ENCODE data around the gene LYRM7. TPM values are rescaled to one million over a fixed set of nuclear protein-coding genes. Genes with fewer than 3 reads are reported as not detected.

The LYRM7 gene
- total and polyA plus RNA-seq, 12 donors, result 5.3 to 31.5 (median 23.9) TPM

DNA sequence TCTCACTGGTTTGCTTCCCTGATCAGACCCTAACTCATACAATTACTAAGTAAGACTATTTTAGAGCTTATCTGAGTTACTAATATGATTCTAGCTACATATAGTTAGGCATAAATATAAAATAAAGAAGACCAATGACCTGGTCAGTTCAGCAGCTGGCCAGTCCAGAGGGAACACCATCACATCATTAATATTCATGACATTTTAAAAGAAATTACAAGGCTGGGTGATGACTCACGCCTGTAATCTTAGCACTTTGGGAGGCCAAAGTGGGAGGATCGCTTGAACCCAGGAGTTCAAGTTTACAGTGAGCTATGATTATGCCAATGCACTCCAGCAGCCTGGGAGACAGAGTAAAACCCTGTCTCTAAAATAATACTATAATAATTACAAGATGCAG is 56.2 kb downstream of the LYRM7 start:
- H3K27ac ChIP-seq, result no peak overlapping the region
- intact Hi-C loops (cut with DNase I), result no loop called here
- peaks cover 0 to 25% (median 0%) of the 10 kb centered on the region in 9 donors for H3K4me1 ChIP-seq
- ATAC-seq (no peak), DNase-seq (no peak)
- H3K36me3 ChIP-seq, result no peaks in the 10 kb centered on the region
- H3K4me3 ChIP-seq, result no peak overlapping the region
- H3K9me3 ChIP-seq, result no peaks in the 10 kb centered on the region
- no peaks in the 10 kb centered on the region for H3K27me3 ChIP-seq
- TF ChIP-seq, protein P1, sequence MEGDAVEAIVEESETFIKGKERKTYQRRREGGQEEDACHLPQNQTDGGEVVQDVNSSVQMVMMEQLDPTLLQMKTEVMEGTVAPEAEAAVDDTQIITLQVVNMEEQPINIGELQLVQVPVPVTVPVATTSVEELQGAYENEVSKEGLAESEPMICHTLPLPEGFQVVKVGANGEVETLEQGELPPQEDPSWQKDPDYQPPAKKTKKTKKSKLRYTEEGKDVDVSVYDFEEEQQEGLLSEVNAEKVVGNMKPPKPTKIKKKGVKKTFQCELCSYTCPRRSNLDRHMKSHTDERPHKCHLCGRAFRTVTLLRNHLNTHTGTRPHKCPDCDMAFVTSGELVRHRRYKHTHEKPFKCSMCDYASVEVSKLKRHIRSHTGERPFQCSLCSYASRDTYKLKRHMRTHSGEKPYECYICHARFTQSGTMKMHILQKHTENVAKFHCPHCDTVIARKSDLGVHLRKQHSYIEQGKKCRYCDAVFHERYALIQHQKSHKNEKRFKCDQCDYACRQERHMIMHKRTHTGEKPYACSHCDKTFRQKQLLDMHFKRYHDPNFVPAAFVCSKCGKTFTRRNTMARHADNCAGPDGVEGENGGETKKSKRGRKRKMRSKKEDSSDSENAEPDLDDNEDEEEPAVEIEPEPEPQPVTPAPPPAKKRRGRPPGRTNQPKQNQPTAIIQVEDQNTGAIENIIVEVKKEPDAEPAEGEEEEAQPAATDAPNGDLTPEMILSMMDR (IDR thresholded peaks at IDR 0.05), result no peak
- WGBS, 2 donors, result 85 to 92% methylated on average over 2 of the region's 2 CpGs

DNA sequence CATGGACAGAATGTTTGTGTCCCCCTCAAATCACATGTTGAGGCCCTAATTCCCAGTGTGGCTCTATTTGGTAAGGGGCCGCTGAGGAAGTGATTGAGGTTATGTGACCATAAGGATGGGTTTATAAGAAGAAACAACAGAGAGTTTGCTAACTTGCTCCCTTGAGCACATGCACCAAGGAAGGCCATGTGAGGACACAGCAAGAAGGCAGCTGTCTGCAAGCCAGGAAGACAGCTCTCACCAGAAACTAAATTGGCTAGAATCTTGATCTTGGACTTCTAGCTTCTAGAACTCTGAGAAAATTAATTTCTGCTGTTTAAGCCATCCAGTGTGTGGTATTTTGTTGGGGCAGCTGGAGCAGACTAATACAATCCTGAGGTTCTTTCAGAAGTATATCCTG is 57.9 kb downstream of the LYRM7 start:
- TF ChIP-seq, protein P1 (IDR thresholded peaks at IDR 0.05), result no peak
- H3K9me3 ChIP-seq, result no peaks in the 10 kb centered on the region
- intact Hi-C loops (cut with DNase I), result no loop called here
- H3K27ac ChIP-seq, result no peak overlapping the region
- 70 to 81% methylated on average over 1 of the region's 1 CpG for WGBS, 2 donors
- H3K27me3 ChIP-seq, result no peaks in the 10 kb centered on the region
- DNase-seq (no peak), ATAC-seq (no peak)
- no peak overlapping the region for H3K4me3 ChIP-seq
- H3K36me3 ChIP-seq, result no peaks in the 10 kb centered on the region
- peaks cover 0 to 23% (median 0%) of the 10 kb centered on the region in 9 donors for H3K4me1 ChIP-seq

DNA sequence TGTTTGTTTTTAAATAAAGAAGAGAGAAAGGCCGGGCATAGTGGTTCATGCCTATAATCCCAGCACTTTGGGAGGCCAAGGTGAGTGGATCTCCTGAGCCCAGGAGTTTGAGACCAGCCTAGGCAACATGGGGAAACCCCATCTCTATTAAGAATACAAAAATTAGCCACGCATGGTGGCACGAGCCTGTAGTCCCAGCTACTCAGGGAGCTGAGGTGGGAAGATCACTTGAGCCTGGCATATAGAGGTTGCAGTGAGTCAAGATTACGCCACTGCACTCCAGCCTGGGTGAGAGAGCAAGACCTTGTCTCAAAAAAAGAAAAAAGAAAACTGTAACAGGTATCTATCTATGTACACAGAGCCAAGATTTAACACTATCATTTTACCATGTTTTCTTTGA is 58.9 kb downstream of the LYRM7 start:
- DNase-seq (no peak), ATAC-seq (no peak)
- Histone ChIP-seq H3K27me3 (no peaks in the 10 kb centered on the region), H3K27ac (no peak overlapping the region), H3K4me3 (no peak overlapping the region), H3K4me1 (peaks cover 0 to 13% (median 0%) of the 10 kb centered on the region in 9 donors), H3K9me3 (no peaks in the 10 kb centered on the region), H3K36me3 (no peaks in the 10 kb centered on the region)
- TF ChIP-seq, protein P1 (IDR thresholded peaks at IDR 0.05), result no peak
- intact Hi-C loops (cut with DNase I), result no loop called here
- 91 to 92% methylated on average over 4 of the region's 4 CpGs for WGBS, 2 donors

DNA sequence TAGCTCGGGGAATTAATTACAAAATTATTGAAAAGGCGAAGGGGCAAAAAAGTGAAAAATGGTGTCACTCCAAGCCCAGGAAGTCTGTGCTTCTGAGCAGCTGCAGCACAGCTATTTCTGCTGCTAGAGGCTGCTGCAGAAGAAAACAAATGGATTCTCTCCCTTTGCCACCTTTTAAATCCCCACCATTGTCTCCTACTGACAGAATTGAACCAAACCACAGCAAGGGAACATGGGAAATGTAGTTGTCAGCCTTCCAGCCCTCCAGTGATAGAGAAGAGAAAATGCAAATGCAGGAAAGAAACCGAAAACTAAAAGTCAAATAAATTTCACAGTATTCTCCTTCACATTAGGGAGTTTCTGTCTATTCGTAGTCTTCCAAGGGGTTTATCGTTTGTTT is 59.7 kb downstream of the LYRM7 start:
- Histone ChIP-seq H3K27me3 (no peaks in the 10 kb centered on the region), H3K9me3 (no peaks in the 10 kb centered on the region), H3K36me3 (no peaks in the 10 kb centered on the region), H3K4me1 (peaks cover 0 to 6% (median 0%) of the 10 kb centered on the region in 9 donors), H3K4me3 (no peak overlapping the region), H3K27ac (no peak overlapping the region)
- WGBS, 2 donors, result 85 to 89% methylated on average over 5 of the region's 5 CpGs
- DNase-seq (no peak), ATAC-seq (no peak)
- intact Hi-C loops (cut with DNase I), result no loop called here
- TF ChIP-seq, protein P1 (IDR thresholded peaks at IDR 0.05), result no peak
